GM12801 (cell line): ENCODE measurements around the gene NOC4L.

ENCODE experiments used
- CTCF ChIP-seq: IDR thresholded peaks from one replicate; pipeline ENCODE4 v1.5.1; 2011; ENCODE audit warnings: control low read depth; ENCODE audit not compliant: insufficient read length; ENCODE audit errors: extremely low read depth

Gene NOC4L

GRCh38 chr12:132153501-132154340, 9.5 kb downstream of the NOC4L start:
- no peak for TF ChIP-seq CTCF

GRCh38 chr12:132154341-132154761, 10.1 kb downstream of the NOC4L start:
- TF ChIP-seq CTCF: no peak

DNA sequence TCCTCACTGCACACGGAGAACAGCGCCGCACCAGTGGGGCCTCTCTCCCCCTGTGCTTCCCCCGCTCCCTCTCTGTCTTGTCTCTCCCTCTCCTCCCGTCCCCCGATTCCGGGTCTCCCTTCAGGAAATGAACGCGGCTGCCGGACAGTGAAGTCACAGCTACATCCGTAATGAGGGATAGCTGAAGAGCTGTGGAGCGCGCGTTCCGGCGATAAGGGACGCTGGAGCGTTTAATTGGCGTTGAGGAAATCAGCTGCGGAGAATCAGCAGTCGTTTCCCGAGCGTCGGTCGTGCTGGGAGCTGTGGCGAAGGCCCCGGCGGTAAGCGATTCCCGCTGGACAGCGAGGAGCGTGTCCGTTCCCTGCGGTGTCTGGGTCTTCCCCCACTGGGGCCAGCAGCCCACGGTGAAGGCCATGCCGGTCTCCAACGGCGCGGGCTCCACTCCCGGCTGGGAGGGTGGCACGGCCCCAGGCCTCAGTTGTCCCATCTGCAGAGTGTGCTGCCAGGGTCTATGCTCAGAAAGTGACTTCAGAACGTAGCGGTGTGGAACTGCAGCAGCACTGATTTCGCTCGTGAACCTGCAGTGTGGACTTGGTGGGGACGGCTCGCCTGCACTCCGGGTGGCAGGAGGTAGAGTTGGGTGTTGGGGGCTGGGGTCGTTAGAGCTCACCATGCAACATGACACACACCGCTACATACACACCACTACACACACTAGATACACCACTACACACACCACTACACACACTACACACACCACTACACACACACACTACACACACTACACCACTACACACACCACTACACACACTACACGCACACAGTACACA, 10.9 kb downstream of the NOC4L start:
- TF ChIP-seq CTCF: no peak

DNA sequence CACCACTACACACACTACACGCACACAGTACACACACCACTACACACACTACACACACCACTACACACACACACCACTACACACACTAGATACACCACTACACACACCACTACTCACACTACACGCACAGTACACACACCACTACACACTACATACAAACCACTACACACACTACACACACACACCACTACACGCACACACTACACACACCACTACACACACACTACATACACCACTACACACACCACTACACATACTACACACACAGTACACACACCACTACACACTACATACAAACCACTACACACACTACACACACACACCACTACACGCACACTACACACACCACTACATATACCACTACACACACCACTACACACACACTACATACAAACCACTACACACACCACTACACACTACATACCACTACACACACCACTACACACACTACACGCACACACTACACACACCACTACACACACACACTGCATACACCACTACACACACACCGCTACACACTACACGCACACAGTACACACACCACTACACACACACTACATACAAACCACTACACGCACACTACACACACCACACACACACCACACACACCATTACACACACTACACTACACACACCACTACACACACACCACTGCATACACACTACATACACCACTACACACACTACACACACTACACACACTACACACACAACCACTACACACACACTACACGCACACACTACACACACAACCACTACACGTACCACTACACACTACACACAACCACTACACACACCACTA, 11.7 kb downstream of the NOC4L start:
- no peak for TF ChIP-seq CTCF

DNA sequence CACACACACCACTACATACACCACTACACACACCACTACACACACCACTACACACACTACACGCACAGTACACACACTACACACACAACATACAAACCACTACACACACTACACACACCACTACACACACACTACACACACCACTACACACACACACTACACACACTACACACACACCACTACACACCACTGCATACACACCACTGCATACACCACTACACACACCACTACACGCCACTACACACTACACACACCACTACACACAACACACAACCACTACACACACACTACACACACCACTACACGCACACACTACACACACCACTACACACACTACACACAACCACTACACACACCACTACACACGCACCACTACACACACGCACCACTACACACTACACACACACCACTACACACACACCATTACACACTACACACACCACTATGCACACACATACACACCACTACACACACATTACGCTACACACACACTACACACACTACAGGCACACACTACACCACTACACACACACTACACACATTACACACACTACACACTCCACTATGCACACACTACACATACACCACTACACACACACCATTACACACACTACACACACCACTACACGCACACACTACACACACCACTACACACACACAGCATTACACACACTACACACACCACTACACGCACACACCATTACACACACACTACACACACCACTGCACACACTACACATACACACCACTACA, 12.5 kb downstream of the NOC4L start:
- TF ChIP-seq CTCF: no peak

DNA sequence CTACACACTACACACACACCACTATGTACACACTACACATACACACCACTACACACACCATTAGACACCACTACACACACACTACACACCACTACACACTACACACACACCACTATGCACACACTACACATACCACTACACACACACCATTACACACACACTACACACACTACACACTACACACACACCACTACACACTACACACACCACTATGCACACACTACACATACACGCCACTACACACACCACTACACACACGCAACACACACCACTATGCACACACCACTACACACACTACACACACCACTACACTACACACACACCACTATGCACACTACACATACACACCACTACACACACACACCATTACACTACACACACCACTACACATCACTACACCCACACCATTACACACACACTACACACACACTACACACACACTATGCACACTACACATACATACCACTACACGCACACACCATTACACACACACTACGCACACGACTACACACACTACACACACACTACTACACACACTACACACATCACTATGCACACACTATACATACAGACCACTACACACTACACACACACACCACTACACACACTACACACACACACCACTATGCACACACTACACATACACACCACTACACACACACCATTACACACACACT, 13.6 kb downstream of the NOC4L start:
- no peak for TF ChIP-seq CTCF
